ENCODE data around the gene MROH2A. TPM values are rescaled to one million over a fixed set of nuclear protein-coding genes. Genes with fewer than 3 reads are reported as not detected.
"Not testable (repeated sequence)": the region's sequence is repeated elsewhere in the genome, so short reads cannot be mapped to it uniquely, and the experiment has no call there.

MROH2A gene
- total RNA-seq, 3 donors from 2014 or later (not counting 1 experiment from before 2014, with no cell fraction given), result not detected

GRCh38 chr2:233871432-233871831, 93.3 kb downstream of the MROH2A start:
- intact Hi-C loops (cut with micrococcal nuclease), result no loop called here
- peaks cover 5% of the 10 kb centered on the region for H3K4me1 ChIP-seq (ENCODE audit: control insufficient read depth, insufficient read depth, low read length)
- Mint-ChIP-seq H3K27me3 (ENCODE audit: low read depth in 2 of 2) (peaks cover 36 to 63% of the 10 kb centered on the region in 2 donors), H3K9me3 (peaks cover 5 to 9% of the 10 kb centered on the region in 2 donors), H3K4me1 (peaks cover 8% of the 10 kb centered on the region in 2 donors), H3K4me3 (no peak overlapping the region), H3K27ac (no peak overlapping the region), H3K36me3 (peaks cover 7% of the 10 kb centered on the region)
- peaks cover 23% of the 10 kb centered on the region for H3K27me3 ChIP-seq (ENCODE audit: control insufficient read depth, insufficient read depth, low read length)
- DNase-seq (no peak), ATAC-seq (no peak)
- no peak overlapping the region for H3K27ac ChIP-seq (ENCODE audit: low read length)
- no peaks in the 10 kb centered on the region for H3K36me3 ChIP-seq (ENCODE audit: control insufficient read depth, insufficient read depth, low read length)
- no peak for TF ChIP-seq CTCF (IDR thresholded peaks at IDR 0.05)
- no peak overlapping the region for H3K4me3 ChIP-seq (ENCODE audit: low read length)
- peaks cover under 1% of the 10 kb centered on the region for H3K9me3 ChIP-seq (ENCODE audit: control insufficient read depth, insufficient read depth, low read length)
- WGBS (ENCODE audit: insufficient coverage), result 77% methylated on average over 2 of the region's 4 CpGs

GRCh38 chr2:233872125-233872524, 94.0 kb downstream of the MROH2A start:
- H3K4me3 Mint-ChIP-seq; ATAC-seq; H3K27ac Mint-ChIP-seq; H3K9me3 ChIP-seq (ENCODE audit: control insufficient read depth, insufficient read depth, low read length); H3K36me3 ChIP-seq (ENCODE audit: control insufficient read depth, insufficient read depth, low read length); H3K9me3 Mint-ChIP-seq; DNase-seq; H3K4me3 ChIP-seq (ENCODE audit: low read length); H3K27ac ChIP-seq (ENCODE audit: low read length); H3K36me3 Mint-ChIP-seq; intact Hi-C loops (cut with micrococcal nuclease); H3K4me1 ChIP-seq (ENCODE audit: control insufficient read depth, insufficient read depth, low read length); H3K4me1 Mint-ChIP-seq: not testable (repeated sequence)
- peaks cover 36 to 70% of the 10 kb centered on the region in 2 donors for H3K27me3 Mint-ChIP-seq (ENCODE audit: low read depth in 2 of 2)
- H3K27me3 ChIP-seq (ENCODE audit: control insufficient read depth, insufficient read depth, low read length), result peaks cover 24% of the 10 kb centered on the region
- 0% methylated on average over 2 of the region's 2 CpGs for WGBS (ENCODE audit: insufficient coverage)

GRCh38 chr2:233882353-233882752, 104.2 kb downstream of the MROH2A start:
- Histone ChIP-seq H3K27me3 (ENCODE audit: control insufficient read depth, insufficient read depth, low read length) (peaks cover 22% of the 10 kb centered on the region), H3K36me3 (ENCODE audit: control insufficient read depth, insufficient read depth, low read length) (no peaks in the 10 kb centered on the region), H3K27ac (ENCODE audit: low read length) (no peak overlapping the region), H3K4me3 (ENCODE audit: low read length) (no peak overlapping the region), H3K9me3 (ENCODE audit: control insufficient read depth, insufficient read depth, low read length) (no peaks in the 10 kb centered on the region), H3K4me1 (ENCODE audit: control insufficient read depth, insufficient read depth, low read length) (no peaks in the 10 kb centered on the region)
- DNase-seq (no peak), ATAC-seq (no peak)
- Mint-ChIP-seq H3K9me3 (peaks cover 10 to 17% of the 10 kb centered on the region in 2 donors), H3K4me1 (no peaks in the 10 kb centered on the region), H3K36me3 (peaks cover 25% of the 10 kb centered on the region), H3K27me3 (ENCODE audit: low read depth in 2 of 2) (peaks cover 48 to 79% of the 10 kb centered on the region in 2 donors), H3K27ac (no peak overlapping the region), H3K4me3 (no peak overlapping the region)
- no peak for TF ChIP-seq CTCF (IDR thresholded peaks at IDR 0.05)
- intact Hi-C loops (cut with micrococcal nuclease), result no loop called here

Other genes with a start within 250 kb of the MROH2A start
- gene USP40, start 211.5 kb upstream of the MROH2A start, total RNA-seq, result 10 to 100 TPM; 17.4 to 20.6 (median 19.4) TPM
- gene UGT1A8, start 160.7 kb upstream of the MROH2A start, total RNA-seq, result not detected
- gene UGT1A10, start 141.9 kb upstream of the MROH2A start, total RNA-seq, result not detected
- gene UGT1A9, start 106.4 kb upstream of the MROH2A start, total RNA-seq, result not detected
- gene UGT1A7, start 96.4 kb upstream of the MROH2A start, total RNA-seq, result not detected
- not detected for gene UGT1A6, start 85.4 kb upstream of the MROH2A start, total RNA-seq
- gene UGT1A5, start 65.4 kb upstream of the MROH2A start, total RNA-seq, result not detected
- not detected for gene UGT1A4, start 59.6 kb upstream of the MROH2A start, total RNA-seq
- gene UGT1A3, start 49.3 kb upstream of the MROH2A start, total RNA-seq, result not detected
- not detected for gene UGT1A1, start 18.1 kb upstream of the MROH2A start, total RNA-seq
- 1 to 10 TPM in 2 of 3 donors, under 1 TPM in 1; 0.87 to 3.2 (median 1.5) TPM for gene HJURP, start 76.2 kb downstream of the MROH2A start, total RNA-seq
- gene TRPM8, start 139.0 kb downstream of the MROH2A start, total RNA-seq, result not detected